C4-2B (cell line): ENCODE measurements around the gene RAF1.

ENCODE experiments used
- H3K27ac ChIP-seq: fragments of 450-650 bp; 2 replicates; pipeline ENCODE4 v1.5.1; 2017
- CTCF ChIP-seq: fragments of 450-650 bp; conservative IDR thresholded peaks from 2 replicates; pipeline ENCODE4 v1.5.1; 2017; ENCODE audit warnings: mild to moderate bottlenecking
- ZFX ChIP-seq: fragments of 450-650 bp; IDR thresholded peaks from 2 replicates; pipeline ENCODE4 v1.6.1; 2017

RAF1 gene

DNA sequence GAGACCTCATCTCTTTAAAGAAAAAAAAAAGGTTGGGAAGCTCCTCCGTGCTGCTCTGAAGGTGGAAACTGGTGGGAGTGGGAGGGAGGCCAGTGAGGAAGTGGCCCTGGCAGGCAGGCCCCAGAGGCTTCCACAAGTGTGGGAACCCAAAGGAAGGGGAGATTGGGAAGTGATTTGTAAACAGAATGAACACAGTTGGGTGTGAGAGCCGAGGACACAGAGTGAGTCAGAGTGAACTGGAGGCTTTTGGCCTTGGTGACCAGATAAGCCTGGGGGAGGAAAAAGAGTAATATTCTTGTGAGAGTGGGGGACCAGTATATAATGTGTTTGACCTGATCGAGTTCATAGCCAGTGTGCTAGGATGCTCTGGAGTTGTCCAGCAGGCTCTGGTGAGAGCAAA lies 84.0 kb downstream of the RAF1 start:
- H3K27ac ChIP-seq = no peak overlapping the region
- TF ChIP-seq ZFX = no peak
- no peak for TF ChIP-seq CTCF

DNA sequence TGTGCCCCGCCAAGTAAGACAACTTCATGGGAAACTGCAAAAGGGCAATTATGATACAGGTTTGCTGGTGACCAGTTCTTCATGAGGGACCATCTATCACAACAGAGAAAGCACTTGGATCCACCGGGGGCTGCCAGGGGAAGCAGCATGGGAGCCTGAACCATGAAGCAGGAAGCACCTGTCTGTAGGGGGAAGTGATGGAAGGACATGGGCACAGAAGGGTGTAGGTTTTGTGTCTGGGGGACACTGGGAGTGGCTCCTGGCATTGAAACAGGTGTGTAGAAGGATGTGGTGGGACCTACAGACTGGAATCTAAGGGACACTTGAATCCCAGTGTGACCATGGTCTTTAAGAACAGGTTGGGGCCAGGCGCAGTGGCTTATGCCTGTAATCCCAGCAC lies 84.5 kb downstream of the RAF1 start:
- no peak overlapping the region for H3K27ac ChIP-seq
- no peak for TF ChIP-seq ZFX
- TF ChIP-seq CTCF = no peak

DNA sequence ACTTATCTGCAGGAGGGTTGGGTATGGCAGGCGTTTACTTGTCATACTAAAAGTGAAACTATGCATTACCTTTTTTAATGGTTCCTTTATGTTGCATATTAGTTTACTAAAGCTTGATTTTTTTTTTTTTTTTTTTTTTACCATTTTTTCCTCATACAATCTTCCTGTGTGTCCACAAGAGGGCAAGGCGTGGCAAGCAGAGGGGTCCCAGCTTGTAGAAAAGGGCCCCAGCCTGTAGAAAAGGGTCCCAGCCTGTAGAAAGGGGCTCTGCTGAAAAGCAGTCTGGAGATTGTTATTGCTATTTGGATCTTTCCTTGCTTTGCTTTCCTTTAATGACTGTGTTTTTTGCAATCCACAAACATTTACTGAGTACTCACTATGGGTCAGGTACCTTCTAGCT lies 85.2 kb downstream of the RAF1 start:
- TF ChIP-seq CTCF = no peak
- TF ChIP-seq ZFX = no peak
- H3K27ac ChIP-seq = no peak overlapping the region

DNA sequence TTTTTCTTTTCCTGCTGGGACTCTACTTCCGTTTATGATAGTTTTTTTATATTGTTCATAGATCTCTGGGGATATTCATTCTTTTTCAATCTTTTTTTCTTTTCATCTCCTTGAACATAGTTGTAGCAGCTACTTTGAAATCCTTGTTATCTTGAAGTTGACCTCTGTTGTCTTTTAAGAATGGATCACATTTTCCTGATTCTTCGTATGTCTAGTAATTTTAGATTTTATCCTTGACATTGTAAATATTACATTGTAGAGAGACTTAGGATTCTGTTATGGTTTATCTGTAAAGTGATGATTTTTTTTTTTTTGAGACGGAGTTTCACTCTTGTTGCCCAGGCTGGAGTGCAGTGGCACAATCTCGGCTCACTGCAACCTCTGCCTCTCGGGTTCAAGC lies 86.5 kb downstream of the RAF1 start:
- TF ChIP-seq CTCF (no peak), ZFX (no peak)
- H3K27ac ChIP-seq = no peak overlapping the region

DNA sequence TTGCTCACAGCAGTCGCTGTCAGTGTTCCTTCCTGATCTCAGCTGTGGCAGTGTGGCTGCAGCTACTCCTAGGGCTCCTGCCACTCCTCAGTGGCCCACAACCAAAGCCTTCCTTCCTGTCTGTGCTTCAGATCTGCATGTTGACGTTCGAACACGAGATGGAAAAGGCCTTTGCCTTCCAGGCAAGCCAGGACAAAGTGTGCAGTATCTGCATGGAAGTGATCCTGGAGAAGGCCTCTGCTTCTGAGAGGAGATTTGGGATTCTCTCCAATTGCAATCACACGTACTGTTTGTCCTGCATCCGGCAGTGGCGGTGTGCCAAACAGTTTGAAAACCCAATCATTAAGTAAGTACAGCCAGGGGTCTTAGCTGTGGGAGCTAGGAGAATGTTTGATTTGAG lies 89.3 kb downstream of the RAF1 start:
- H3K27ac ChIP-seq = no peak overlapping the region; the same call in 1 of the 2 replicates
- TF ChIP-seq ZFX (no peak), CTCF (no peak)

- H3K27ac ChIP-seq = no peak overlapping the region; the same call in 1 of the 2 replicates
- TF ChIP-seq CTCF (no peak), ZFX (no peak)
Observed at GRCh38 chr3:12574131-12574530, 89.8 kb downstream of the RAF1 start.

- no peak overlapping the region for H3K27ac ChIP-seq
- TF ChIP-seq CTCF (no peak), ZFX (no peak)
Observed at GRCh38 chr3:12571986-12572385, 91.9 kb downstream of the RAF1 start.
